H1 (cell line): ENCODE data around the gene MPRIP. TPM values are rescaled to one million over a fixed set of nuclear protein-coding genes. Genes with fewer than 3 reads are reported as not detected.

ENCODE experiments used
- CTCF ChIA-PET: fragments of 300-600 bp; sonication (Branson Sonifier 250); formaldehyde crosslinking; loops from one replicate; lab custom pipeline; 2021; ENCODE audit not compliant: partially characterized antibody; lab: Charles Lee
- POLR2A ChIA-PET: fragments of 300-600 bp; sonication (Branson Sonifier 250); formaldehyde crosslinking; loops from one replicate; lab custom pipeline; 2021; ENCODE audit warnings: inconsistent platforms; ENCODE audit not compliant: partially characterized antibody; lab: Charles Lee
- DNase-seq, 2 experiments: peaks; one replicate each; pipeline versions ENCODE4 v3.0.0 to v3.0.0-alpha.2; 2010 to 2022; ENCODE audit warnings: low spot score in 2 of 2, low read depth in 1 of 2, mixed read lengths in 1 of 2
- FAIRE-seq: peaks from 2 replicates; lab custom pipeline; 2011; peaks lifted over from hg19 to GRCh38; lab: Jason Lieb, UNC
- H2AFZ ChIP-seq: 2 replicates; pipeline ENCODE4 v1.8.1; 2012; ENCODE audit warnings: low read length, inconsistent platforms
- H2AK5ac ChIP-seq: 2 replicates; pipeline ENCODE4 v1.6.1; 2013; ENCODE audit warnings: low read depth, low read length
- H2BK120ac ChIP-seq: replicated peaks from 2 replicates; pipeline ENCODE3; 2013; ENCODE audit warnings: low read depth, low read length, inconsistent platforms
- H2BK12ac ChIP-seq: 2 replicates; pipeline ENCODE4 v1.6.1; 2013; ENCODE audit warnings: low read depth, low read length
- H2BK15ac ChIP-seq: 2 replicates; pipeline ENCODE4 v1.6.1; 2013; ENCODE audit warnings: low read length
- H2BK20ac ChIP-seq: 2 replicates; pipeline ENCODE4 v1.6.1; 2013; ENCODE audit warnings: low read length
- H2BK5ac ChIP-seq: 2 replicates; pipeline ENCODE4 v1.6.1; 2013; ENCODE audit warnings: low read depth, low read length
- H3K14ac ChIP-seq: 2 replicates; pipeline ENCODE4 v1.6.1; 2013; ENCODE audit warnings: inconsistent platforms; ENCODE audit not compliant: insufficient read length
- H3K18ac ChIP-seq: 2 replicates; pipeline ENCODE4 v1.6.1; 2013; ENCODE audit warnings: low read length; ENCODE audit errors: extremely low read depth
- H3K23ac ChIP-seq: 2 replicates; pipeline ENCODE4 v1.6.1; 2013; ENCODE audit warnings: inconsistent platforms; ENCODE audit not compliant: insufficient read length
- H3K23me2 ChIP-seq: 2 replicates; pipeline ENCODE4 v1.6.1; 2013; ENCODE audit warnings: low read depth, low read length
- H3K27ac ChIP-seq: 2 replicates; pipeline ENCODE4 v1.6.1; 2011; ENCODE audit warnings: low read depth, low read length, inconsistent platforms
- H3K27me3 ChIP-seq, 4 experiments: replicated peaks in 1 of 4; 1 replicate in 1 of 4; 2 replicates in 3 of 4; pipeline versions ENCODE4 v1.6.1 to v1.8.1; 2011 to 2013; ENCODE audit warnings: low read length in 3 of 4, mild to moderate bottlenecking in 3 of 4, inconsistent platforms in 2 of 4, mixed read lengths in 2 of 4, moderate library complexity in 1 of 4; ENCODE audit not compliant: control insufficient read depth in 3 of 4, insufficient read depth in 3 of 4; ENCODE audit errors: extremely low read depth in 1 of 4
- H3K36me3 ChIP-seq, 4 experiments: 2 replicates each; pipeline versions ENCODE4 v1.6.1 to v1.8.1; 2011 to 2013; ENCODE audit warnings: mild to moderate bottlenecking in 4 of 4, low read length in 3 of 4, moderate library complexity in 2 of 4, control low read depth in 1 of 4, inconsistent platforms in 1 of 4; ENCODE audit not compliant: insufficient read depth in 4 of 4, control insufficient read depth in 2 of 4
- H3K4ac ChIP-seq: replicated peaks from 2 replicates; pipeline ENCODE3; 2013; ENCODE audit warnings: low read length, low read depth, mixed read lengths, inconsistent platforms; ENCODE audit not compliant: insufficient read length
- H3K4me1 ChIP-seq, 4 experiments: replicated peaks in 1 of 4; 1 replicate in 1 of 4; 2 replicates in 3 of 4; pipeline versions ENCODE4 v1.6.1 to v1.8.1; 2011 to 2013; ENCODE audit warnings: low read length in 3 of 4, inconsistent platforms in 2 of 4, mixed read lengths in 1 of 4; ENCODE audit not compliant: insufficient read depth in 4 of 4, control insufficient read depth in 3 of 4
- H3K4me2 ChIP-seq, 2 experiments: 2 replicates each; pipeline versions ENCODE4 v1.6.1 to v1.8.1; 2011 to 2013; ENCODE audit warnings: low read depth in 2 of 2, low read length in 2 of 2, control low read depth in 1 of 2, inconsistent platforms in 1 of 2, mild to moderate bottlenecking in 1 of 2; ENCODE audit not compliant: insufficient read depth in 1 of 2
- H3K4me3 ChIP-seq, 4 experiments: fragments of 200-600, 300-600 bp in 1 of 4; sonication (generic), shearing (Covaris generic), sonication (Bioruptor Twin) in 1 of 4; 2 replicates each; pipeline versions ENCODE4 v1.5.1 to v1.8.1; 2011 to 2016; ENCODE audit warnings: low read length in 4 of 4, low read depth in 3 of 4, control low read depth in 2 of 4, inconsistent platforms in 2 of 4, mild to moderate bottlenecking in 2 of 4, mixed read lengths in 1 of 4, moderate library complexity in 1 of 4; ENCODE audit not compliant: insufficient read depth in 2 of 4; ENCODE audit errors: extremely low read depth in 1 of 4
- H3K56ac ChIP-seq: replicated peaks from 2 replicates; pipeline ENCODE3; 2013; ENCODE audit warnings: low read depth, mild to moderate bottlenecking, mixed read lengths, low read length, inconsistent platforms; ENCODE audit not compliant: insufficient read length
- H3K79me1 ChIP-seq: 2 replicates; pipeline ENCODE4 v1.6.1; 2013; ENCODE audit warnings: low read depth, low read length, control low read depth
- H3K79me2 ChIP-seq, 2 experiments: 2 replicates each; pipeline versions ENCODE4 v1.6.1 to v1.8.1; 2012 to 2013; ENCODE audit warnings: low read length in 2 of 2, mild to moderate bottlenecking in 2 of 2, inconsistent platforms in 1 of 2; ENCODE audit not compliant: insufficient read depth in 2 of 2, control insufficient read depth in 1 of 2
- H3K9ac ChIP-seq, 4 experiments: replicated peaks in 1 of 4; 1 replicate in 1 of 4; 2 replicates in 3 of 4; pipeline versions ENCODE4 v1.6.1 to v1.8.1; 2011 to 2013; ENCODE audit warnings: low read depth in 3 of 4, low read length in 3 of 4, control low read depth in 2 of 4, mild to moderate bottlenecking in 2 of 4, moderate library complexity in 2 of 4, inconsistent platforms in 1 of 4; ENCODE audit errors: extremely low read depth in 1 of 4
- H3K9me3 ChIP-seq, 2 experiments: 2 replicates each; pipeline versions ENCODE4 v1.6.1 to v1.8.1; 2012 to 2013; ENCODE audit warnings: mild to moderate bottlenecking in 2 of 2, moderate library complexity in 2 of 2, control low read depth in 1 of 2, inconsistent platforms in 1 of 2, low read depth in 1 of 2, low read length in 1 of 2, mixed read lengths in 1 of 2; ENCODE audit not compliant: insufficient read depth in 2 of 2
- H4K20me1 ChIP-seq, 2 experiments: replicated peaks in 1 of 2; 2 replicates each; pipeline versions ENCODE3 to v1.8.1; 2011 to 2013; ENCODE audit warnings: inconsistent platforms in 2 of 2, low read length in 2 of 2, mild to moderate bottlenecking in 1 of 2; ENCODE audit not compliant: insufficient read depth in 2 of 2, control insufficient read depth in 1 of 2
- H4K5ac ChIP-seq: 2 replicates; pipeline ENCODE4 v1.6.1; 2013; ENCODE audit warnings: low read length, low read depth, mixed read lengths, inconsistent platforms; ENCODE audit not compliant: insufficient read length
- H4K8ac ChIP-seq: 2 replicates; pipeline ENCODE4 v1.8.0; 2013; ENCODE audit warnings: mild to moderate bottlenecking, moderate library complexity, low read length, inconsistent platforms; ENCODE audit not compliant: insufficient read depth; ENCODE audit errors: extremely low read depth
- H4K91ac ChIP-seq: replicated peaks from 2 replicates; pipeline ENCODE3; 2013; ENCODE audit warnings: low read length, mixed read lengths, inconsistent platforms; ENCODE audit not compliant: insufficient read length
- ATF3 ChIP-seq: IDR thresholded peaks from 2 replicates; pipeline ENCODE4 v1.6.1; 2011; ENCODE audit warnings: low read depth, mild to moderate bottlenecking, low read length; ENCODE audit not compliant: insufficient read depth
- CHD1 ChIP-seq: IDR thresholded peaks from 2 replicates; pipeline ENCODE4 v1.6.1; 2012; ENCODE audit warnings: low read depth, low read length, improper control_type of control experiment
- CTBP2 ChIP-seq: IDR thresholded peaks from 2 replicates; pipeline ENCODE4 v1.7.0; 2011; ENCODE audit warnings: borderline replicate concordance, mild to moderate bottlenecking, moderate library complexity, mixed read lengths, low read length; ENCODE audit not compliant: insufficient read depth, insufficient read length
- GTF2F1 ChIP-seq: IDR thresholded peaks from 2 replicates; pipeline ENCODE4 v1.6.1; 2012; ENCODE audit warnings: low read depth, low read length, improper control_type of control experiment, borderline replicate concordance
- JUN ChIP-seq: IDR thresholded peaks from 2 replicates; pipeline ENCODE4 v1.6.1; 2011; ENCODE audit warnings: low read depth, mild to moderate bottlenecking, improper control_type of control experiment, low read length
- KDM5A ChIP-seq: fragments of 200-600 bp; IDR thresholded peaks from 2 replicates; pipeline ENCODE4 v1.7.1; 2012; ENCODE audit warnings: mild to moderate bottlenecking, low read length, inconsistent platforms, mixed read lengths
- MAFK ChIP-seq: IDR thresholded peaks from 2 replicates; pipeline ENCODE4 v1.6.1; 2012; ENCODE audit warnings: low read depth, mild to moderate bottlenecking, improper control_type of control experiment, low read length
- MAX ChIP-seq: IDR thresholded peaks from 2 replicates; pipeline ENCODE4 v1.6.1; 2012; ENCODE audit warnings: inconsistent platforms
- RFX5 ChIP-seq: IDR thresholded peaks from 2 replicates; pipeline ENCODE4 v1.6.1; 2011; ENCODE audit warnings: low read depth, low read length, improper control_type of control experiment, borderline replicate concordance
- RXRA ChIP-seq: IDR thresholded peaks from 2 replicates; pipeline ENCODE4 v1.6.1; 2011; ENCODE audit warnings: low read depth, mild to moderate bottlenecking, low read length, moderate library complexity; ENCODE audit not compliant: insufficient read depth
- SP1 ChIP-seq: IDR thresholded peaks from 2 replicates; pipeline ENCODE4 v1.6.1; 2011; ENCODE audit warnings: low read depth, low read length
- TBP ChIP-seq: IDR thresholded peaks from 2 replicates; pipeline ENCODE4 v1.6.1; 2011; ENCODE audit warnings: low read depth, low read length, improper control_type of control experiment
- whole genome bisulfite sequencing, 2 experiments: shearing (Covaris generic) in 1 of 2; methylation state at CpG; one replicate each; pipeline versions ENCODE4 v1.1.6 to v1.1.7; 2013 to 2015; ENCODE audit warnings: low lambda C conversion rate in 2 of 2, mixed read lengths in 2 of 2, inconsistent platforms in 1 of 2, low coverage in 1 of 2, missing lambda C conversion rate in 1 of 2; ENCODE audit not compliant: insufficient replicate concordance in 2 of 2, insufficient coverage in 1 of 2, insufficient read length in 1 of 2; ENCODE audit errors: extremely low coverage in 1 of 2, missing lambda C conversion rate in 1 of 2; 5-methylcytosine and 5-hydroxymethylcytosine counted together
- polyA plus RNA-seq, 7 experiments: library from polyadenylated mRNA; depleted of rRNA in 3 of 7; stranded (reverse) in 5 of 7; unstranded in 2 of 7; fragments of >200 nt in 5 of 7; fragments of 200-250 nt in 2 of 7; gene quantifications; 1 replicate in 5 of 7; 2 replicates in 1 of 7; 4 replicates in 1 of 7; pipeline versions ENCODE4 v1.2.1 to v1.2.3, GENCODE V29; 2011 to 2013; ENCODE audit warnings: missing spikeins in 2 of 7, mixed read lengths in 2 of 7
- total RNA-seq: library from RNA; stranded (reverse); fragmentation: NEBNext Ultra II Directional; extraction: Animal tissue kit (Norgen Biotek cat#: 25700); gene quantifications from 2 replicates; pipeline ENCODE4 v1.2.1, GENCODE V29; 2021

MPRIP gene
- total and polyA plus RNA-seq, 2 of the 8 experiments (the other 6 are each of a cell fraction or from before 2014, with no cell fraction given): 48.6 to 146 TPM

GRCh38 chr17:17004251-17004996, 37.8 kb upstream of the MPRIP start:
- H2BK15ac ChIP-seq: no peak overlapping the region
- WGBS, 2 experiments: 84% methylated on average over 15 of the region's 19 CpGs; no CpG with 5 or more reads in 1 of the 2 experiments
- no peak overlapping the region for H2BK20ac ChIP-seq
- no peak overlapping the region for H2AFZ ChIP-seq
- ChIA-PET CTCF (interaction anchor here (0.8 to 1.4 kb wide), 3 partner anchors 13 to 142 kb away, joined by 3 to 5 read pairs (median 4); no protein-coding TSS in a partner anchor), POLR2A (interaction anchor here (0.6 kb wide), 1 partner anchor 13 kb away, joined by 3 read pairs; no protein-coding TSS in a partner anchor)
- no peaks in the 10 kb centered on the region for H3K79me1 ChIP-seq
- no peak overlapping the region for H3K56ac ChIP-seq
- no peak overlapping the region for H3K4ac ChIP-seq
- H3K79me2 ChIP-seq: no peaks in the 10 kb centered on the region
- no peaks in the 10 kb centered on the region for H3K9me3 ChIP-seq
- H2BK120ac ChIP-seq: no peak overlapping the region
- H3K27ac ChIP-seq: no peak overlapping the region
- no peaks in the 10 kb centered on the region for H4K20me1 ChIP-seq
- H3K9ac ChIP-seq: no peak overlapping the region
- no peaks in the 10 kb centered on the region for H3K27me3 ChIP-seq
- no peak overlapping the region for H3K4me2 ChIP-seq
- H3K23me2 ChIP-seq: no peaks in the 10 kb centered on the region
- no peak overlapping the region for H3K23ac ChIP-seq
- H3K18ac ChIP-seq: no peak overlapping the region
- H4K8ac ChIP-seq: no peak overlapping the region; the same call in 1 of the 2 replicates
- H3K4me3 ChIP-seq: no peak overlapping the region
- H4K91ac ChIP-seq: no peak overlapping the region
- FAIRE-seq (no peak), DNase-seq (no peak)
- peaks cover 0 to 4% (median 0%) of the 10 kb centered on the region in 4 experiments; a peak in 1 of 7 replicates for H3K4me1 ChIP-seq
- H2AK5ac ChIP-seq: no peak overlapping the region
- no peaks in the 10 kb centered on the region for H3K36me3 ChIP-seq
- H2BK5ac ChIP-seq: no peak overlapping the region
- H3K14ac ChIP-seq: no peak overlapping the region
- 0 out of 2 replicates have a peak overlapping the region, but pooled peaks have one; percentile 27 for H2BK12ac ChIP-seq
- no peak overlapping the region for H4K5ac ChIP-seq
- TF ChIP-seq GTF2F1 (no peak), CHD1 (no peak), KDM5A (no peak), ATF3 (no peak), MAX (no peak), TBP (no peak), SP1 (no peak), MAFK (no peak), CTBP2 (no peak), JUN (no peak), RXRA (no peak), RFX5 (no peak)
